HG03521 (cell line): ENCODE data around the gene ZC3H12D.
"Not testable (repeated sequence)": the region's sequence is repeated elsewhere in the genome, so short reads cannot be mapped to it uniquely, and the experiment has no call there.

Experiments used
- ATAC-seq: cut with Tn5 transposase; IDR thresholded peaks from one replicate; pipeline ENCODE4 v1.9.1; 2021; ENCODE audit warnings: mild to moderate bottlenecking, moderate library complexity; ENCODE audit not compliant: unreplicated experiment

Gene ZC3H12D

GRCh38 chr6:149444360-149445094 lies 40.3 kb downstream of the ZC3H12D start:
- ATAC-seq: not testable (repeated sequence)

DNA sequence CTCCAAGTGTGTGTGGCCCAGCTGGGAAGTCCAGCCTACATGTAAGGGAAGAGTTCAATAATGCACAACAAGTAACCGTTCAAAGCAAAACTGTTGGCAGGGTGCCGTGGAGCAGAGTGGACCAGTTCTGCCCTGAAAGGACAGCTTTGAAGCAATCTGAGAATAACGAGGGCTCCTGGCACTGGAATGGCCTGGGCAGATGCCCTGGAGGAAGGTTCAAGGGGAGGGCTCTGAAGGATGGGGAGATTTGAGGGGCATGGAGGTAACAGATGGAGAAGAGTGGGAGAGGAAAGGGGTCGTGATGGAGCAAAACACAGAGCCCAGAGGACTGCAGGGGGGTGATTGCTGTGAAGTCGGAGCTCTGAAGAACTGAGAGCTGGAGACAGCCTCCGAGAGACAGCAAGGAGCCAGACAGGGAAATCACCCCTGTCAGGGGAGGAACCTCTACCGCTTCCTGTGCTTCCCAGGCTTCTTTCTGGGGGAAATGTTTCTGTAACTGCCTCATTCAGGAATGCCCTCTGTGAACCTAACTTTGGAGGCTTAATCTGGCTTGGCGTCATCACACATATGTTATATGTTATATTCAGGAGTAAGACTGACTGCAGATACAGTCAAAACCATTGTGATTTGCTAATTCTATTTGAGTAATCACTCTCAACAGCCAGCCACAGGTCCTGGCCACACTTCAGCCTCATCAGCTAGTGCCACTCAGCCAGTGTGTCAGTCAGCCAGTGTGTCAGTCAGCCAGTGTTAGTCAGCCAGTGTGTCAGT lies 41.2 kb downstream of the ZC3H12D start:
- no peak for ATAC-seq

- no peak for ATAC-seq
Measured at GRCh38 chr6:149441740-149442139, 43.1 kb downstream of the ZC3H12D start.

GRCh38 chr6:149440735-149441671 lies 43.8 kb downstream of the ZC3H12D start:
- no peak for ATAC-seq

GRCh38 chr6:149439626-149440025 lies 45.2 kb downstream of the ZC3H12D start:
- no peak for ATAC-seq

DNA sequence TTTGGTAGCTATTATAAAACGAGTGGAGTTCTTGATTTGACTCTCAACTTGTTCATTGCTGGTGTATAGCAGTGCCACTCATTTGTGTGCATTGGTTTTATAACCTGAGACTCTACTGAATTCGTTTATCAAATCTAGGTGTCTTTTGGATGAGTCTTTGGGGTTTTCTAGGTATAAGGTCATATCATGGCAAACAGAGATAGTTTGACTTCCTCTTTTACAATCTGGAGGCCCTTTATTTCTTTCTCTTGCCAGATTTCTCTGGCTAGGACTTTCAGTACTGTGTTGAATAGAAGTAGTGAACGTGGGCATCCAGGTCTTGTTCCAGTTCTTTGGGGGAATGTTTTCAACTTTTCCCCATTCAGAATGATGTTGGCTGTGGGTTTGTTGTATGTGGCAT lies 46.0 kb downstream of the ZC3H12D start:
- no peak for ATAC-seq

GRCh38 chr6:149437212-149437611 lies 47.6 kb downstream of the ZC3H12D start:
- no peak for ATAC-seq

- ATAC-seq: no peak
Measured at GRCh38 chr6:149436647-149437046, 48.2 kb downstream of the ZC3H12D start.

- ATAC-seq: no peak
Measured at GRCh38 chr6:149435919-149436586, 48.8 kb downstream of the ZC3H12D start.

DNA sequence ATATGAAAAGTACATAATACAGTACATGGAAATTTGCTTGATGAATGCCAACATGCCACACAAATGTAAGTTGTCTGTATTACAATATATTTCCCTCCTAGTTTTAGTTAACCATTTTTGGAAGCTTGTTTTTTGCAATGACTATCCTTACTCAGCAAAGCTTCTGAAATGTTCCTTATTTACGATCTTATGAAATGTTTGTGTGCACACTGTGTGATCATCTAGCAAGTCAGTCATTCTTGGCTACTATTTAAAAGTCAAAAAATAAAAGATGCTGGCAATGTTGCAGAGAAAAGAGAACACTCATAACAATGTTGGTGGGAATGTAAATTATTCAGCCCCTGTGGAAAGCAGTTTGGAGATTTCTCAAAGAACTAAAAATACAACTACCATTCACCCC lies 50.9 kb downstream of the ZC3H12D start:
- no peak for ATAC-seq

GRCh38 chr6:149433405-149433804 lies 51.4 kb downstream of the ZC3H12D start:
- ATAC-seq: no peak

- ATAC-seq: peak; percentile 85
Measured at GRCh38 chr6:149431905-149432775, 52.7 kb downstream of the ZC3H12D start.

DNA sequence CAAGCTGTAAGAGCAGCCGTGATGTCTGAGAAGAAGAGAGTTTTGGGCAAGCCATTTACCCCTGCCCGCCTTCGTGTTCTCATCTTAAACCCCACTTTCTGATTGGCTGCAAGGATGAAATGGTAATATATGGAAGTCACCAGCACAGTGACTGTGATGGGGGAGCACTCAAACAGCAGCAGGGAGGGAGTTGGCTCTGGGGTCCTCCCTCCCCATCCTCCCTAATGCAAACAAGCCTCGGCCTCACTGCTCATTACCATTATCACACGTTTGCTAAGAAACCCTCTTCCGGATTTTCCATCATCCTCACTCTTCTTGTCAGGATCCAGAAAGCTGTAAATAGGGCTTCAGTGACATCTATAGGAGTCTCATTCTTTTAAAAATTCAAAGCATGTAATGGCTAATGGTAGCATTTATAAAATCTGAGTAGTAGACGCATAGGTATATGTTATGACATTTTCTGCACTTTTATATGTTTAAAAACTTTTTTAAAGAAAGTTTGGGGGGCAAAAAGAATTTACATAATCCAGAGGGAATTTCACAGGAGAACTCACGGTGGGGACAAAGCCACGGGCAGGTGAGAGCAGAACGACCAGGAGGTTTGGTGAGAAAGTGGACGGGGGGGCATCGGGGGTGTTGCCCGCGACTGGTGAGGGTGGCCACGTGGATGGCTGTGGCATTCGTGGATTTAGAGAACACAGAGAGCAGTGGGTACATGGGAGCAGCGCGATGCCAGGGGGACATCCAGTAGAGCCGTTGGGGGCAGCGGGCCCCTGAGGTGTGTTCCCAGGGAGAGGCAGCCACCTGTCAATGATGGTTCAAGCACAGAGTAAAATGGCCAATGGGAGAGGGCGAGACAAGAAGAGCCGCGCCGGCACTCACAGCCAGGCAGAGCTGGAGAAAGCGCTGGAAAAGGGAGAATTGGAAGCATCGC lies 55.1 kb downstream of the ZC3H12D start:
- ATAC-seq: no peak

DNA sequence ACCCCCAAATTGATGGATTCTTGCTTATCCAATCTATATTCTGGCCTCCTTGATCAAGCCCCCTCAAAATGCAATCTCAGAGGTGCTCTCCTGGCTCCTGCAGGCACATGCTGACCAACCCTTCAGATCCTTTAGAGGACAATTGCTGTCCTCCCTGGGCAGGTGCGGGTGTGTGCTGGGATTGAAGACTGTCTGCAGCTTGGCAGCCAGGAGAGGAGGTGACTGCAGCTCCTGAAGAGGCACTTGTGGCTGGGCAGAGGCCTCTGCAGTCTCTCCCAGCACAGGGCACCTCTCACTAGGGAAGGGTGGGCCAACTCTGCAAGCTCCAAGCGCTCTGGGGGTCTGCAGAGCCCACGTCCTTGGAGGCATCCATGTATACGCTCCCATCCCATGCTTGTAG lies 56.2 kb downstream of the ZC3H12D start:
- no peak for ATAC-seq

- no peak for ATAC-seq
Measured at GRCh38 chr6:149425754-149426153, 59.1 kb downstream of the ZC3H12D start.

- no peak for ATAC-seq
Measured at GRCh38 chr6:149425224-149425623, 59.6 kb downstream of the ZC3H12D start.

DNA sequence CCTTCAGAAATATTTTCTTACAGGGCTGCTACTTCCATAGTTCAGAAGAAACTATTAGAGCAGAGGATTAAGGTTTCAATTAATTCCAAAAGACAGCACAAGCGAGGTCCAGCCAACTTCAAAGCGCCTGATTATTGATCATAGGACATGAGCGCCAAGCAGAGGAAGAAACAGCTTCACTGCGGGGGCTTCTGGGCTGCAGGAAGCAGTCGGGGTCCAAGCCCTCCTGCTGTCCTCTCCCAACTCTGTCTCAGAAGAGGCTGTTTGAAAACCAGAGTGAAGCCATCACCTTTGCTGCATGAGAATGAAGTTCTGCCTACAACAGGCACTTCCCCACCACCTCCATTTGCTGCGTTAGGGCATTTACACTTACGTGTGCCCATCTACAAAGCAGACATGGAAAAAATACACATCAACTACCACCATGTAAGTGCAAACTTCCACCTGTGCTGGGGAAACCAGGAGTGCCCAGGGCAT lies 60.8 kb downstream of the ZC3H12D start:
- no peak for ATAC-seq

DNA sequence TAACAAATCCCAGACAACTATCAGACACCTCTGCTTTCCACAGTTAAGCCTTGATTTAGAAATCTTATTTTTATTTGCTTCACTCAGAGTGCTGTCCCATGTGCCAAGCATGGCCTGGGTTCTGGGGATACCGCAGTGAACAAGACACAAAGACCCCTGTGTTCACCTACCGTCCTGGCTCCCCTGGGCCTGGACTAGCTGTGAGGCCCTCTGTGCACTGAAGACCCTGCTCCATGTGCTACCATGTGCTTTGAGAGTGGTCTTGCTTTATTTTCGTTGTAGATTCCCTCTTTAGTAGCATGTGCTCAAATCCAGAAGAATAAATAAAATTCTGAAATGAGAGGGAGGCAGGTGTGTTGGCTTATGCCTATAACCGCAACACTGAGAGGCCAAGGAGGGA lies 62.2 kb downstream of the ZC3H12D start:
- no peak for ATAC-seq

- ATAC-seq: no peak
Measured at GRCh38 chr6:149421132-149421531, 63.7 kb downstream of the ZC3H12D start.
